Lower leg skin (tissue), 3 donors: ENCODE data around the gene RNF157.

ENCODE experiments used
- POLR2A ChIP-seq, 2 donors: fragments of 450-650 bp; IDR thresholded peaks; one replicate each; pipeline ENCODE4 v1.6.1; 2016 to 2017; ENCODE audit warnings: antibody characterized with exemption in 2 of 2, mild to moderate bottlenecking in 1 of 2, moderate library complexity in 1 of 2
- TF ChIP-seq, protein P1 (sequence below), 3 donors: fragments of 450-650 bp; IDR thresholded peaks; one replicate each; pipeline ENCODE4 v1.5.1; 2016; ENCODE audit warnings: antibody characterized with exemption in 3 of 3, mild to moderate bottlenecking in 3 of 3, moderate library complexity in 2 of 3

GRCh38 chr17:76198702-76199101 is 41.6 kb downstream of the RNF157 start:
- TF ChIP-seq, protein P1, sequence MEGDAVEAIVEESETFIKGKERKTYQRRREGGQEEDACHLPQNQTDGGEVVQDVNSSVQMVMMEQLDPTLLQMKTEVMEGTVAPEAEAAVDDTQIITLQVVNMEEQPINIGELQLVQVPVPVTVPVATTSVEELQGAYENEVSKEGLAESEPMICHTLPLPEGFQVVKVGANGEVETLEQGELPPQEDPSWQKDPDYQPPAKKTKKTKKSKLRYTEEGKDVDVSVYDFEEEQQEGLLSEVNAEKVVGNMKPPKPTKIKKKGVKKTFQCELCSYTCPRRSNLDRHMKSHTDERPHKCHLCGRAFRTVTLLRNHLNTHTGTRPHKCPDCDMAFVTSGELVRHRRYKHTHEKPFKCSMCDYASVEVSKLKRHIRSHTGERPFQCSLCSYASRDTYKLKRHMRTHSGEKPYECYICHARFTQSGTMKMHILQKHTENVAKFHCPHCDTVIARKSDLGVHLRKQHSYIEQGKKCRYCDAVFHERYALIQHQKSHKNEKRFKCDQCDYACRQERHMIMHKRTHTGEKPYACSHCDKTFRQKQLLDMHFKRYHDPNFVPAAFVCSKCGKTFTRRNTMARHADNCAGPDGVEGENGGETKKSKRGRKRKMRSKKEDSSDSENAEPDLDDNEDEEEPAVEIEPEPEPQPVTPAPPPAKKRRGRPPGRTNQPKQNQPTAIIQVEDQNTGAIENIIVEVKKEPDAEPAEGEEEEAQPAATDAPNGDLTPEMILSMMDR (IDR thresholded peaks at IDR 0.05) = no peak
- TF ChIP-seq POLR2A (IDR thresholded peaks at IDR 0.05) = no peak
